Kidney (tissue), 14 donors: Measurements from ENCODE around the gene AKAP8. TPM values are rescaled to one million over a fixed set of nuclear protein-coding genes. Genes with fewer than 3 reads are reported as not detected.

Source experiments
- DNase-seq, 5 donors: peaks; one replicate each; pipeline ENCODE4 v3.0.0-alpha.2; 2013 to 2020
- FAIRE-seq: peaks from 2 replicates; lab custom pipeline; 2012; peaks lifted over from hg19 to GRCh38; lab: Jason Lieb, UNC
- H3K27ac ChIP-seq, 2 donors: one replicate each; pipeline ENCODE4 v1.7.0; 2013; ENCODE audit warnings: low read depth in 2 of 2, low read length in 2 of 2, inconsistent platforms in 1 of 2
- H3K27me3 ChIP-seq: one replicate; pipeline ENCODE4 v1.7.1; 2013; ENCODE audit warnings: low read length, inconsistent platforms; ENCODE audit not compliant: control insufficient read depth, insufficient read depth
- H3K36me3 ChIP-seq, 3 donors: one replicate each; pipeline versions ENCODE4 v1.7.0 to v1.7.1; 2013; ENCODE audit warnings: low read length in 3 of 3, control low read depth in 1 of 3, inconsistent platforms in 1 of 3; ENCODE audit not compliant: insufficient read depth in 3 of 3, control insufficient read depth in 2 of 3
- H3K4me1 ChIP-seq, 3 donors: one replicate each; pipeline versions ENCODE4 v1.7.0 to v1.7.1; 2013; ENCODE audit warnings: low read length in 3 of 3, inconsistent platforms in 1 of 3, low read depth in 1 of 3; ENCODE audit not compliant: control insufficient read depth in 2 of 3, insufficient read depth in 2 of 3
- H3K4me3 ChIP-seq, 3 donors: one replicate each; pipeline versions ENCODE4 v1.7.0 to v1.8.1; 2013; ENCODE audit warnings: low read length in 3 of 3, control low read depth in 1 of 3, inconsistent platforms in 1 of 3
- H3K9ac ChIP-seq, 3 donors: one replicate each; pipeline versions ENCODE4 v1.7.0 to v1.7.1; 2013; ENCODE audit warnings: low read length in 3 of 3, control low read depth in 1 of 3, inconsistent platforms in 1 of 3
- H3K9me3 ChIP-seq, 3 donors: one replicate each; pipeline versions ENCODE4 v1.7.0 to v1.7.1; 2013; ENCODE audit warnings: low read length in 3 of 3, control low read depth in 1 of 3, inconsistent platforms in 1 of 3; ENCODE audit not compliant: control insufficient read depth in 2 of 3, insufficient read depth in 1 of 3
- CTCF ChIP-seq: IDR thresholded peaks from 3 replicates; pipeline ENCODE4 v1.5.1; 2012; ENCODE audit warnings: mild to moderate bottlenecking, moderate library complexity, borderline replicate concordance; ENCODE audit not compliant: insufficient read depth; ENCODE audit errors: extremely low read depth
- intact Hi-C: fragments of 100-400 bp; cut with DNase I; formaldehyde crosslinking; loops from one replicate; pipeline ENCODE4 v1.11.1; 2022
- polyA plus RNA-seq: library from polyadenylated mRNA; stranded (reverse); fragments of 350-450 nt; fragmentation: Illumina TruSeq; extraction: RNeasy Lipid Tissue Mini Kit (QIAGEN cat#74804); gene quantifications from one replicate; pipeline ENCODE4 v1.2.3, GENCODE V29; 2014; ENCODE audit warnings: low read depth, low replicate concordance; ENCODE audit not compliant: insufficient read depth
- total RNA-seq: library from RNA; stranded (reverse); fragmentation: NEBNext Ultra II Directional; extraction: Animal tissue kit (Norgen Biotek cat#: 25700); gene quantifications from one replicate; pipeline ENCODE4 v1.2.1, GENCODE V29; 2021
- donor health status: control.
- donor health status: control.
- donor health status: control.
- donor health status: control.
- donor health status: control.
- donor health status: DM: yes; HTN: yes; CAD: no.
- donor health status: Normal renal cell carcinoma (clear cell type).

AKAP8 gene
- total and polyA plus RNA-seq, 2 donors from 2014 or later: 11.5 to 60.2 TPM

- Histone ChIP-seq H3K4me3 (no peak overlapping the region), H3K36me3 (peaks cover 5 to 15% (median 11%) of the 10 kb centered on the region in 3 donors), H3K27ac (no peak overlapping the region), H3K9me3 (no peaks in the 10 kb centered on the region), H3K4me1 (peaks cover 0 to 12% (median 3%) of the 10 kb centered on the region in 3 donors), H3K27me3 (no peaks in the 10 kb centered on the region), H3K9ac (no peak overlapping the region)
- no peak for TF ChIP-seq CTCF
- FAIRE-seq: no peak
- no peak for DNase-seq
- intact Hi-C loops: no loop called here
These were observed 47.1 kb upstream of the AKAP8 start for GRCh38 chr19:15426485-15427349.

DNA sequence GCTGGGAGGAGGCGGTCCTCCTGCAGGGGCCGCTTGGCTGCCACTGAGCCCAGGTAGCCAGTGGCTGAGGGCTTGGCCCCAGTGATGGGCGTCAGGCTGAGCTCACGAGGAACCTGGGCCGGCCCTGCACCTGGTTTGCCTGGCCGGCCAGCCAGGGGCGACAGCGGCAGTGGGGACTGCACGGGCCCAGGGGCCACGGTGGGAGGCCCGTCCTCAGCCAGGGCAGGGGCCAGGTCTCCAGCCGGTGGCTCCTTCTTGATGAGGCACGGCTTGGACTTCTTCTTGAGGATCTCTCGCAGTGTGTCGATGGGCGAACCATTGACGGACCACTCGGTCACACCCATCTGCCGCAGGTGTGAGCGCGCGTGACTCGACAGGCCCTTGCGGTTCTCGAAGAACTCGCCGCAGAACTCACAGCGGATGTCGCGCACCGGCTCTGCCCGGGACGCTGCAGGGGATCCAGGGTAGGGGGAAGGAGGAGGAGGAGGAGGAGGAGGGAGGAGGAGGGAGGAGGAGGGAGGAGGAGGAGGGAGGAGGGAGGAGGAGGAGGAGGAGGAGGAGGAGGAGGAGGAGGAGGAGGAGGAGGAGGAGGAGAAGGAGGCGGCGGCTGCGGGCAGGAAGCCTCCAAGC, 45.8 kb upstream of the AKAP8 start:
- Histone ChIP-seq H3K4me3 (no peak overlapping the region), H3K36me3 (peaks cover 5 to 15% (median 11%) of the 10 kb centered on the region in 3 donors), H3K27me3 (no peaks in the 10 kb centered on the region), H3K9ac (no peak overlapping the region), H3K4me1 (no peaks in the 10 kb centered on the region), H3K27ac (no peak overlapping the region), H3K9me3 (no peaks in the 10 kb centered on the region)
- intact Hi-C loops: no loop called here
- DNase-seq (no peak), FAIRE-seq (no peak)
- TF ChIP-seq CTCF: no peak

- intact Hi-C loops: no loop called here
- Histone ChIP-seq H3K9me3 (no peaks in the 10 kb centered on the region), H3K36me3 (peaks cover 5 to 15% (median 11%) of the 10 kb centered on the region in 3 donors), H3K27me3 (no peaks in the 10 kb centered on the region), H3K4me3 (no peak overlapping the region), H3K4me1 (no peaks in the 10 kb centered on the region), H3K27ac (no peak overlapping the region), H3K9ac (no peak overlapping the region)
- DNase-seq (no peak), FAIRE-seq (no peak)
- TF ChIP-seq CTCF: no peak
These were observed 45.2 kb upstream of the AKAP8 start for GRCh38 chr19:15424692-15425272.
